WTC11 (cell line): ENCODE results near the gene MAP7D3. TPM values are rescaled to one million over a fixed set of nuclear protein-coding genes. Genes with fewer than 3 reads are reported as not detected.
"Not testable (repeated sequence)": the region's sequence is repeated elsewhere in the genome, so short reads cannot be mapped to it uniquely, and the experiment has no call there.

Source experiments
- ATAC-seq: fragments of 200-7000 bp; cut with Tn5 transposase; 2 replicates; pipeline ENCODE4 v1.10.0; 2021; ENCODE audit warnings: mild to moderate bottlenecking, moderate library complexity
- CTCF ChIA-PET: fragments of 300-600 bp; sonication (Branson Sonifier 250); formaldehyde crosslinking; loops from one replicate; lab custom pipeline; 2021; ENCODE audit warnings: antibody characterized with exemption; lab: Charles Lee
- POLR2A ChIA-PET: fragments of 350-600 bp; sonication (Branson Sonifier 250); formaldehyde crosslinking; loops from one replicate; lab custom pipeline; 2021; ENCODE audit warnings: antibody characterized with exemption; lab: Charles Lee
- DNase-seq: peaks from one replicate; pipeline ENCODE4 v3.0.0; 2021; ENCODE audit warnings: low spot score
- H3K27ac Mint-ChIP-seq: 2 replicates; pipeline ENCODE4 v1.8.0; 2021; ENCODE audit warnings: mixed read lengths
- H3K27me3 Mint-ChIP-seq: 2 replicates; pipeline ENCODE4 v1.8.0; 2021; ENCODE audit warnings: low read depth, mild to moderate bottlenecking, moderate library complexity, mixed read lengths
- H3K36me3 Mint-ChIP-seq: 2 replicates; pipeline ENCODE4 v1.8.0; 2021; ENCODE audit warnings: mixed read lengths
- H3K4me1 Mint-ChIP-seq: 2 replicates; pipeline ENCODE4 v1.8.0; 2022; ENCODE audit warnings: mixed read lengths
- H3K4me3 Mint-ChIP-seq: 2 replicates; pipeline ENCODE4 v1.8.0; 2021; ENCODE audit warnings: mild to moderate bottlenecking, moderate library complexity, mixed read lengths
- H3K9me3 Mint-ChIP-seq: 2 replicates; pipeline ENCODE4 v1.8.0; 2021; ENCODE audit warnings: mixed read lengths
- AR ChIP-seq: fragments of 250-450 bp; sonication (Bioruptor Pico); IDR thresholded peaks from 2 replicates; pipeline ENCODE4 v1.9.0; 2021; ENCODE audit warnings: mild to moderate bottlenecking
- CDX4 ChIP-seq: fragments of 250-450 bp; sonication (Bioruptor Pico); IDR thresholded peaks from 2 replicates; pipeline ENCODE4 v1.9.0; 2021; ENCODE audit warnings: moderate library complexity, mild to moderate bottlenecking, inconsistent platforms, borderline replicate concordance
- CREM ChIP-seq: sonication (generic); formaldehyde crosslinking; IDR thresholded peaks from 2 replicates; pipeline ENCODE4 v1.8.1; 2022; ENCODE audit warnings: mild to moderate bottlenecking, missing genetic modification reagents, moderate library complexity
- E2F1 ChIP-seq: sonication (generic); formaldehyde crosslinking; IDR thresholded peaks from 2 replicates; pipeline ENCODE4 v1.8.0; 2022; ENCODE audit warnings: mild to moderate bottlenecking, missing genetic modification reagents
- E2F4 ChIP-seq: sonication (generic); formaldehyde crosslinking; IDR thresholded peaks from 2 replicates; pipeline ENCODE4 v1.8.1; 2022; ENCODE audit warnings: low read depth, mild to moderate bottlenecking, moderate library complexity, missing genetic modification reagents, borderline replicate concordance
- ERG ChIP-seq: fragments of 250-450 bp; sonication (Bioruptor Pico); IDR thresholded peaks from 2 replicates; pipeline ENCODE4 v1.8.0; 2021; ENCODE audit warnings: mild to moderate bottlenecking
- FOXP1 ChIP-seq: sonication (generic); formaldehyde crosslinking; IDR thresholded peaks from 2 replicates; pipeline ENCODE4 v1.8.0; 2022; ENCODE audit warnings: missing genetic modification reagents, mild to moderate bottlenecking, moderate library complexity, borderline replicate concordance
- GABPB1 ChIP-seq: sonication (generic); formaldehyde crosslinking; IDR thresholded peaks from 2 replicates; pipeline ENCODE4 v1.8.1; 2023; ENCODE audit warnings: mild to moderate bottlenecking, missing genetic modification reagents
- IRF2 ChIP-seq: sonication (generic); formaldehyde crosslinking; IDR thresholded peaks from 2 replicates; pipeline ENCODE4 v1.8.0; 2022; ENCODE audit warnings: low read depth, missing genetic modification reagents, borderline replicate concordance
- MLX ChIP-seq: sonication (generic); formaldehyde crosslinking; IDR thresholded peaks from 2 replicates; pipeline ENCODE4 v1.8.1; 2023; ENCODE audit warnings: mild to moderate bottlenecking, missing genetic modification reagents, moderate library complexity
- MXD4 ChIP-seq: fragments of 250-450 bp; sonication (Bioruptor Pico); IDR thresholded peaks from 2 replicates; pipeline ENCODE4 v1.8.0; 2021; ENCODE audit warnings: mild to moderate bottlenecking, moderate library complexity, borderline replicate concordance
- OVOL2 ChIP-seq: fragments of 250-450 bp; sonication (Bioruptor Pico); IDR thresholded peaks from 2 replicates; pipeline ENCODE4 v1.9.0; 2021; ENCODE audit warnings: mild to moderate bottlenecking, borderline replicate concordance
- PREB ChIP-seq: sonication (generic); formaldehyde crosslinking; IDR thresholded peaks from 2 replicates; pipeline ENCODE4 v1.8.1; 2022; ENCODE audit warnings: mild to moderate bottlenecking, missing genetic modification reagents, moderate library complexity, borderline replicate concordance
- RORB ChIP-seq: fragments of 250-450 bp; sonication (Bioruptor Pico); IDR thresholded peaks from 2 replicates; pipeline ENCODE4 v1.9.0; 2021; ENCODE audit warnings: mild to moderate bottlenecking
- SMAD4 ChIP-seq: sonication (generic); formaldehyde crosslinking; IDR thresholded peaks from 2 replicates; pipeline ENCODE4 v1.8.0; 2022; ENCODE audit warnings: mild to moderate bottlenecking, missing genetic modification reagents
- ZBTB21 ChIP-seq: sonication (generic); formaldehyde crosslinking; IDR thresholded peaks from 2 replicates; pipeline ENCODE4 v1.8.1; 2023; ENCODE audit warnings: mild to moderate bottlenecking, missing genetic modification reagents, borderline replicate concordance
- ZNF317 ChIP-seq: sonication (generic); formaldehyde crosslinking; IDR thresholded peaks from 2 replicates; pipeline ENCODE4 v1.8.1; 2023; ENCODE audit warnings: low read depth, mild to moderate bottlenecking, moderate library complexity, missing genetic modification reagents, borderline replicate concordance
- ZNF425 ChIP-seq: fragments of 250-450 bp; sonication (Bioruptor Pico); conservative IDR thresholded peaks from 2 replicates; pipeline ENCODE4 v1.9.0; 2021; ENCODE audit warnings: mild to moderate bottlenecking
- ZSCAN18 ChIP-seq: fragments of 250-450 bp; sonication (Bioruptor Pico); IDR thresholded peaks from 2 replicates; pipeline ENCODE4 v2.1.2; 2022; ENCODE audit warnings: mild to moderate bottlenecking, moderate library complexity
- total RNA-seq: library from RNA; stranded (reverse); gene quantifications from 3 replicates; pipeline ENCODE4 v1.2.3, GENCODE V29; 2021

MAP7D3 gene
- total RNA-seq, 1 experiment from 2014 or later, result 12.3 TPM

GRCh38 chrX:136246201-136246600 lies 5.0 kb downstream of the MAP7D3 start:
- Mint-ChIP-seq H3K27ac (no peak overlapping the region), H3K4me1 (peaks cover 13% of the 10 kb centered on the region), H3K36me3 (peaks cover 14% of the 10 kb centered on the region)
- TF ChIP-seq FOXP1 (CRISPR knock-in tag) (no peak), GABPB1 (CRISPR knock-in tag) (no peak), ZNF317 (no peak), ERG (no peak)
- TF ChIP-seq, all 79 proteins: peak for 0
- Mint-ChIP-seq H3K4me3 (no peak overlapping the region), H3K27me3 (no peaks in the 10 kb centered on the region), H3K9me3 (no peaks in the 10 kb centered on the region)
- ChIA-PET CTCF (no interaction called here), POLR2A (no interaction called here)
- ATAC-seq (no peak), DNase-seq (no peak)

GRCh38 chrX:136237849-136238248 lies 13.4 kb downstream of the MAP7D3 start:
- POLR2A ChIA-PET, ATAC-seq, H3K4me3 Mint-ChIP-seq, CTCF ChIA-PET, H3K27me3 Mint-ChIP-seq, H3K27ac Mint-ChIP-seq, DNase-seq, H3K9me3 Mint-ChIP-seq, H3K4me1 Mint-ChIP-seq: not testable (repeated sequence)
- peaks cover 30% of the 10 kb centered on the region for H3K36me3 Mint-ChIP-seq

- no peaks in the 10 kb centered on the region for H3K27me3 Mint-ChIP-seq
- ATAC-seq (no peak), DNase-seq (no peak)
- ChIA-PET POLR2A (no interaction called here), CTCF (no interaction called here)
- H3K9me3 Mint-ChIP-seq, result no peaks in the 10 kb centered on the region
- H3K4me3 Mint-ChIP-seq, result no peak overlapping the region
- peaks cover 25% of the 10 kb centered on the region for H3K36me3 Mint-ChIP-seq
- H3K27ac Mint-ChIP-seq, result no peak overlapping the region
- H3K4me1 Mint-ChIP-seq, result no peaks in the 10 kb centered on the region
- TF ChIP-seq MLX (no peak), E2F4 (no peak), MXD4 (no peak), CREM (CRISPR knock-in tag) (no peak), SMAD4 (no peak), E2F1 (CRISPR knock-in tag) (no peak), PREB (CRISPR knock-in tag) (no peak), ZSCAN18 (CRISPR knock-in tag) (no peak), AR (CRISPR knock-in tag) (no peak), ZNF317 (no peak), CDX4 (CRISPR knock-in tag) (no peak), RORB (CRISPR knock-in tag) (no peak), ZBTB21 (no peak), ZNF425 (no peak), IRF2 (no peak), OVOL2 (CRISPR knock-in tag) (no peak)
Observed at GRCh38 chrX:136237074-136237473, 14.1 kb downstream of the MAP7D3 start.
